ENCODE measurements around the gene SNN.

GRCh38 chr16:11651796-11652195 lies 16.5 kb upstream of the SNN start:
- TF ChIP-seq POLR2AphosphoS5 (IDR thresholded peaks at IDR 0.05; ENCODE audit: low read depth, low read length) (no peak), TAF1 (IDR thresholded peaks at IDR 0.05; ENCODE audit: borderline replicate concordance, insufficient read depth, low read length) (no peak), REST (IDR thresholded peaks at IDR 0.05; ENCODE audit: insufficient read depth in 1 of 2, low read depth in 2 of 2, low read length in 2 of 2) (no peak)

All from PFSK-1 (cell line).